ENCODE data around the gene TRPT1. TPM values are rescaled to one million over a fixed set of nuclear protein-coding genes. Genes with fewer than 3 reads are reported as not detected.

The TRPT1 gene
- total and polyA plus RNA-seq, 2 of the 4 experiments (the other 2 are of a cell fraction) = 63.2 to 81.9 TPM

- TF ChIP-seq CTCF (conservative IDR thresholded peaks at IDR 0.05; ENCODE audit: low read depth, low read length) = no peak
- no peak for TF ChIP-seq CHD1 (IDR thresholded peaks at IDR 0.05; ENCODE audit: low read depth, low read length)
- TF ChIP-seq NFE2L2 (IDR thresholded peaks at IDR 0.05; ENCODE audit: low read depth, low read length) = no peak
- no peak overlapping the region for H3K4me2 ChIP-seq (ENCODE audit: low read depth, low read length)
- no peaks in the 10 kb centered on the region for H3K9me3 ChIP-seq (ENCODE audit: control insufficient read depth, insufficient read depth, low read length)
- no TSS peak for BruUV-seq (replicated peaks)
- H3K4me3 ChIP-seq (ENCODE audit: insufficient read depth, low read depth, low read length) = no peak overlapping the region
- H4K5ac ChIP-seq (ENCODE audit: low read depth, low read length) = no peak overlapping the region
- H3K9me1 ChIP-seq (ENCODE audit: insufficient read depth, low read length) = 0 out of 2 replicates have a peak, but pooled peaks cover 6% of the 10 kb centered on the region
- H2BK120ac ChIP-seq (ENCODE audit: low read depth, low read length) = no peak overlapping the region
- dilution Hi-C loops (cut with HindIII; ENCODE audit: low sequenced_read_pairs, unreplicated experiment) = no loop called here
- POLR2A ChIA-PET (ENCODE audit: unreplicated experiment) = interaction anchor here (1.2 kb wide), 1 partner anchor 18 kb away, joined by 3 read pairs; no protein-coding TSS in a partner anchor
- 94% methylated on average over 11 of the region's 27 CpGs; no CpG with 5 or more reads in 1 of the 2 experiments for WGBS, 2 experiments (ENCODE audit: extremely low coverage in 2 of 2, insufficient read length in 1 of 2)
- H3K79me1 ChIP-seq (ENCODE audit: low read depth in 1 of 2, low read length in 2 of 2) = peaks cover 5 to 34% of the 10 kb centered on the region in 2 experiments
- H2AFZ ChIP-seq (replicated peaks; ENCODE audit: low read length, poor library complexity) = no peak overlapping the region
- no peak overlapping the region for H3K14ac ChIP-seq (replicated peaks; ENCODE audit: low read depth, low read length)
- peak overlapping the region; percentile 13; the same call in 1 of the 2 replicates for H2AK5ac ChIP-seq (ENCODE audit: low read depth, low read length)
- H3K27ac ChIP-seq (ENCODE audit: insufficient read depth, low read length) = no peak overlapping the region
- intact Hi-C loops (cut with micrococcal nuclease) = no loop called here
- no peak overlapping the region for H2BK20ac ChIP-seq (ENCODE audit: low read depth, low read length)
- in situ Hi-C loops (cut with MboI; ENCODE audit: low sequenced_read_pairs) = no loop called here
- ATAC-seq (ENCODE audit: low read depth) = no peak
- H4K91ac ChIP-seq (ENCODE audit: insufficient read depth, low read depth, low read length) = no peak overlapping the region
- H2BK5ac ChIP-seq (ENCODE audit: low read depth, low read length, poor library complexity, severe bottlenecking) = no peak overlapping the region
- H3K18ac ChIP-seq (ENCODE audit: low read depth, low read length) = no peak overlapping the region
- H3K4me1 ChIP-seq (ENCODE audit: control insufficient read depth, insufficient read depth, low read length) = peaks cover 20% of the 10 kb centered on the region
- CTCF ChIA-PET = no interaction called here
- H4K20me1 ChIP-seq (ENCODE audit: insufficient read depth, low read length) = no peaks in the 10 kb centered on the region; the same call in 1 of the 2 replicates
- H3K27me3 ChIP-seq (ENCODE audit: control insufficient read depth, insufficient read depth, low read length) = no peaks in the 10 kb centered on the region
- no peak for DNase-seq
- H3K56ac ChIP-seq (ENCODE audit: extremely low read depth, insufficient read depth, low read length) = no peak overlapping the region
- no peak overlapping the region for H3K23ac ChIP-seq (ENCODE audit: low read depth, low read length)
- H2AK9ac ChIP-seq (replicated peaks; ENCODE audit: low read depth, low read length, poor library complexity) = peak overlapping the region; percentile 90
- H2BK15ac ChIP-seq (ENCODE audit: low read depth, low read length) = no peak overlapping the region
- no peak overlapping the region for H3K9ac ChIP-seq (ENCODE audit: low read depth, low read length)
- no peak overlapping the region for H3K4ac ChIP-seq (ENCODE audit: low read depth, low read length)
- H4K8ac ChIP-seq (ENCODE audit: low read depth in 2 of 2, low read length in 2 of 2) = no peak overlapping the region
- H3K36me3 ChIP-seq (ENCODE audit: control insufficient read depth, insufficient read depth, low read length) = peaks cover 21% of the 10 kb centered on the region
Observed at GRCh38 chr11:64267207-64267945, 41.4 kb upstream of the TRPT1 start.

Measured in IMR-90 (cell line).